Stomach (tissue), 9 donors: ENCODE measurements around the gene CCDC137. TPM values are rescaled to one million over a fixed set of nuclear protein-coding genes. Genes with fewer than 3 reads are reported as not detected.

Source experiments
- DNase-seq, 2 donors: peaks; one replicate each; pipeline versions ENCODE4 v3.0.0 to v3.0.0-alpha.2; 2013 to 2019
- H3K27ac ChIP-seq, 5 donors: fragments of 200-600 bp in 4 of 5; sonication (generic) in 4 of 5; one replicate each; pipeline ENCODE4 v1.5.1; 2013 to 2019; ENCODE audit warnings: mild to moderate bottlenecking in 1 of 5, moderate library complexity in 1 of 5
- H3K27me3 ChIP-seq, 3 donors: fragments of 200-600 bp; sonication (generic); one replicate each; pipeline ENCODE4 v1.5.1; 2017 to 2019; ENCODE audit warnings: mixed run types in 1 of 3
- H3K36me3 ChIP-seq, 4 donors: fragments of 200-600 bp; sonication (generic); 1 replicate in 3 of 4; 2 replicates in 1 of 4; pipeline ENCODE4 v1.5.1; 2016 to 2019
- H3K4me1 ChIP-seq, 4 donors: fragments of 200-600 bp; sonication (generic); one replicate each; pipeline ENCODE4 v1.5.1; 2016 to 2019
- H3K4me3 ChIP-seq, 4 donors: fragments of 200-600 bp; sonication (generic) in 3 of 4; one replicate each; pipeline ENCODE4 v1.5.1; 2016 to 2019; ENCODE audit warnings: mild to moderate bottlenecking in 1 of 4
- H3K9me3 ChIP-seq, 4 donors: fragments of 200-600 bp; sonication (generic); one replicate each; pipeline ENCODE4 v1.5.1; 2016 to 2019
- EP300 ChIP-seq: sonication (generic); formaldehyde crosslinking; IDR thresholded peaks from one replicate; pipeline ENCODE4 v1.6.1; 2017; ENCODE audit warnings: antibody characterized with exemption
- POLR2A ChIP-seq, 4 donors: fragments of 450-650 bp; IDR thresholded peaks; one replicate each; pipeline ENCODE4 v1.6.1; 2016; ENCODE audit warnings: antibody characterized with exemption in 4 of 4, control low read depth in 2 of 4, mild to moderate bottlenecking in 1 of 4, moderate library complexity in 1 of 4
- POLR2AphosphoS5 ChIP-seq, 3 donors: sonication (generic); formaldehyde crosslinking; IDR thresholded peaks; one replicate each; pipeline ENCODE4 v1.6.1; 2016; ENCODE audit warnings: antibody characterized with exemption in 3 of 3
- WGBS, 5 donors: extraction: QIAGEN DNeasy Blood & Tissue Kit in 3 of 5; methylation state at CpG; one replicate each; pipeline versions ENCODE4 v1.1.5 to v1.1.7; 2013 to 2018; 5-methylcytosine and 5-hydroxymethylcytosine counted together
- intact Hi-C: fragments of 100-400 bp; cut with DNase I; formaldehyde crosslinking; loops from one replicate; pipeline ENCODE4 v1.15.1; 2023; ENCODE audit warnings: low total_unique reads
- polyA plus RNA-seq, 3 donors: library from polyadenylated mRNA; stranded (reverse); fragments of 200-250 nt; gene quantifications; one replicate each; pipeline ENCODE4 v1.2.3, GENCODE V29; 2013
- total RNA-seq, 5 donors: library from RNA; depleted of rRNA; stranded (reverse); fragments of >200 nt; gene quantifications; one replicate each; pipeline versions ENCODE4 v1.1.0 to v1.2.3, GENCODE V29; 2014 to 2016
- TF ChIP-seq, protein P1 (sequence below), 7 experiments: fragments of 450-650 bp in 4 of 7; fragments of 200-600 bp in 3 of 7; sonication (generic) in 3 of 7; IDR thresholded peaks; one replicate each; pipeline ENCODE4 v1.5.1; 2016 to 2019; ENCODE audit warnings: antibody characterized with exemption in 7 of 7, control low read depth in 2 of 7, mild to moderate bottlenecking in 1 of 7
- donor health status: healthy with polysubstance abuse.
- donor health status: Bipolar disorder and iron deficiency.
- donor health status: healthy.

CCDC137 gene
- total and polyA plus RNA-seq, 8 donors, result 0.58 to 279 (median 19.6) TPM

DNA sequence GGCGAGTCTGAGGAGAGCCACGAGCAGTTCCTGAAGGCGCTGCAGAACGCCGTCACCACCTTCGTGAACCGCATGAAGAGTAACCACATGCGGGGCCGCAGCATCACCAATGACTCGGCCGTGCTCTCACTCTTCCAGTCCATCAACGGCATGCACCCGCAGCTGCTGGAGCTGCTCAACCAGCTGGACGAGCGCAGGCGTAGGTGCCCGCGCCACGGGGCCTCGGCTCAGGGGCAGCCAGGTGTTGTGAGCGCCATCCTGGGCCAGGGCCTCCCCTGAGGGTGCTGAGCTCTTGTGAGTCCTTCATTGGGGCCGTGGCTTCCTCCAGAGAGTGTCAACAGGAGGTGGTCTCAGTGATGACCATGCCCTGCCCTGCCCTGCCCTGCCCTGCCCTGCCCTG is 29.3 kb downstream of the CCDC137 start:
- Histone ChIP-seq H3K27me3 (no peaks in the 10 kb centered on the region), H3K4me1 (peaks cover 5 to 6% (median 6%) of the 10 kb centered on the region in 4 donors), H3K4me3 (no peak overlapping the region), H3K36me3 (peaks cover 86 to 100% (median 100%) of the 10 kb centered on the region in 4 donors), H3K27ac (no peak overlapping the region), H3K9me3 (no peaks in the 10 kb centered on the region)
- TF ChIP-seq, protein P1, sequence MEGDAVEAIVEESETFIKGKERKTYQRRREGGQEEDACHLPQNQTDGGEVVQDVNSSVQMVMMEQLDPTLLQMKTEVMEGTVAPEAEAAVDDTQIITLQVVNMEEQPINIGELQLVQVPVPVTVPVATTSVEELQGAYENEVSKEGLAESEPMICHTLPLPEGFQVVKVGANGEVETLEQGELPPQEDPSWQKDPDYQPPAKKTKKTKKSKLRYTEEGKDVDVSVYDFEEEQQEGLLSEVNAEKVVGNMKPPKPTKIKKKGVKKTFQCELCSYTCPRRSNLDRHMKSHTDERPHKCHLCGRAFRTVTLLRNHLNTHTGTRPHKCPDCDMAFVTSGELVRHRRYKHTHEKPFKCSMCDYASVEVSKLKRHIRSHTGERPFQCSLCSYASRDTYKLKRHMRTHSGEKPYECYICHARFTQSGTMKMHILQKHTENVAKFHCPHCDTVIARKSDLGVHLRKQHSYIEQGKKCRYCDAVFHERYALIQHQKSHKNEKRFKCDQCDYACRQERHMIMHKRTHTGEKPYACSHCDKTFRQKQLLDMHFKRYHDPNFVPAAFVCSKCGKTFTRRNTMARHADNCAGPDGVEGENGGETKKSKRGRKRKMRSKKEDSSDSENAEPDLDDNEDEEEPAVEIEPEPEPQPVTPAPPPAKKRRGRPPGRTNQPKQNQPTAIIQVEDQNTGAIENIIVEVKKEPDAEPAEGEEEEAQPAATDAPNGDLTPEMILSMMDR (IDR thresholded peaks at IDR 0.05), result no peak
- TF ChIP-seq POLR2AphosphoS5 (IDR thresholded peaks at IDR 0.05), result no peak
- no peak for TF ChIP-seq EP300
- no peak for TF ChIP-seq POLR2A (IDR thresholded peaks at IDR 0.05)
- intact Hi-C loops, result no loop called here
- 86 to 92% (median 88%) methylated on average over 17 to 22 of the region's 22 CpGs for WGBS, 5 donors
- DNase-seq, result no peak

DNA sequence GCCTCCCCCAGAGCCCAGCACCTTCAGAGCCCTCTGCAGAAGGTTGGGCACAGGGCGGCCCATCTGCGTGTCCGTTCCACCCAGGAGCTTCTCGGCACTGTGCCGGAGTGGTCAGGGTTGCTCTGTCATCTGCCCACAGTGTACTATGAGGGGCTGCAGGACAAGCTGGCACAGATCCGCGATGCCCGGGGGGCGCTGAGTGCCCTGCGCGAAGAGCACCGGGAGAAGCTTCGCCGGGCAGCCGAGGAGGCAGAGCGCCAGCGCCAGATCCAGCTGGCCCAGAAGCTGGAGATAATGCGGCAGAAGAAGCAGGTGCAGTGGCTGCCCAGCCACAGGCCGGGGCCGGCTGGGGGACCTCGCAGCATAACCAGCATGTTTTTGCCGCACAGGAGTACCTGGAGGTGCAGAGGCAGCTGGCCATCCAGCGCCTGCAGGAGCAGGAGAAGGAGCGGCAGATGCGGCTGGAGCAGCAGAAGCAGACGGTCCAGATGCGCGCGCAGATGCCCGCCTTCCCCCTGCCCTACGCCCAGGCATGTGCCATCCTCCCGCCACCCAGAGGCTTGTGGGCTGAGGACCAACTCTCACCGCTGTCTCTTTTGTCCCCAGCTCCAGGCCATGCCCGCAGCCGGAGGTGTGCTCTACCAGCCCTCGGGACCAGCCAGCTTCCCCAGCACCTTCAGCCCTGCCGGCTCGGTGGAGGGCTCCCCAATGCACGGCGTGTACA is 29.8 kb downstream of the CCDC137 start:
- no peaks in the 10 kb centered on the region for H3K27me3 ChIP-seq
- H3K4me3 ChIP-seq, result no peak overlapping the region
- peaks cover 86 to 100% (median 100%) of the 10 kb centered on the region in 4 donors for H3K36me3 ChIP-seq
- no peak for TF ChIP-seq EP300
- TF ChIP-seq POLR2AphosphoS5 (IDR thresholded peaks at IDR 0.05), result no peak
- no peak for TF ChIP-seq POLR2A (IDR thresholded peaks at IDR 0.05)
- TF ChIP-seq, protein P1 (IDR thresholded peaks at IDR 0.05), result no peak
- H3K27ac ChIP-seq, result no peak overlapping the region
- H3K9me3 ChIP-seq, result no peaks in the 10 kb centered on the region
- no peak for DNase-seq
- 90 to 95% (median 94%) methylated on average over 33 to 40 of the region's 40 CpGs for WGBS, 5 donors
- H3K4me1 ChIP-seq, result peaks cover 11 to 12% (median 11%) of the 10 kb centered on the region in 4 donors
- intact Hi-C loops, result no loop called here

DNA sequence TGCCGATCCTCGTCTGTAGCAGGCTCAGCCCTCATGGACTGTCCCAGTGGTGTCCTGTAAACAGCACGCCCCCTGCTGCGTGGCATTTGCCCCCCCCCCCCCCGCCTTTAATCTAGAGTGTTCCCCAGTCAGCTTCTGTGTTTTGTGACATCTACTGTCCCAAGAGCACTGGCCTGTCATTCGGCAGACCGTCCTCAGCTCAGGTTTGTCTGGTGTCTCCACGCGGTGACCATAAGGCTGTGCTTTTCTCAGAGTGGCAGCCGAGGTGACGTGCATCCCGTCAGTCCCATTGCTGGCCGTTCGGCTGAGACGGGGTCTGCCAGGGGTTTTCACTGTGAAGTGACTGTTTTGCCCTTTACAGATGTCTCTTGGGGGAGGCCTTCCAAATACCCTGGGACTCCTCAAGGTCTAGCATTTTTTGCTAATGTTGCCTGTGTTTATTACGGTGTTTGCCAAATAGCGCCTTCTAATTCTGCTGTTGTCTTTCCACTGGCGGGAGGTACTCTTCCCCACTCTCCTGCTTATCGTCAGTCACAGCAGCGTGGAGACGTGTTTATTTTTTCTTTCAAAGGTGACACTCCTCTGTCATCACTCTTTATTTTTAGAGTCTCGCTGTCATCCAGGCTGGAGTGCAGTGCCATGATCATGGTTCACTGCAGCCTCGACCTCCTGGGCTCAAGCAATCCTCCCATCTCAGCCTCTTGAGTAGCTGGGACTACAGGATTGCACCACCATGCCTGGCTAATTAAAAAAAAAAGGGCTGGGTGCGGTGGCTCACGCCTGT is 30.9 kb downstream of the CCDC137 start:
- no peak overlapping the region for H3K4me3 ChIP-seq
- TF ChIP-seq, protein P1 (IDR thresholded peaks at IDR 0.05), result no peak
- no peak for TF ChIP-seq EP300
- TF ChIP-seq POLR2AphosphoS5 (IDR thresholded peaks at IDR 0.05), result no peak
- no peak overlapping the region for H3K27ac ChIP-seq
- H3K27me3 ChIP-seq, result no peaks in the 10 kb centered on the region
- H3K9me3 ChIP-seq, result no peaks in the 10 kb centered on the region
- DNase-seq, result no peak
- intact Hi-C loops, result no loop called here
- peaks cover 78 to 96% (median 93%) of the 10 kb centered on the region in 4 donors for H3K36me3 ChIP-seq
- peaks cover 21 to 23% (median 22%) of the 10 kb centered on the region in 4 donors for H3K4me1 ChIP-seq
- 83 to 86% (median 84%) methylated on average over 23 to 25 of the region's 25 CpGs for WGBS, 5 donors

DNA sequence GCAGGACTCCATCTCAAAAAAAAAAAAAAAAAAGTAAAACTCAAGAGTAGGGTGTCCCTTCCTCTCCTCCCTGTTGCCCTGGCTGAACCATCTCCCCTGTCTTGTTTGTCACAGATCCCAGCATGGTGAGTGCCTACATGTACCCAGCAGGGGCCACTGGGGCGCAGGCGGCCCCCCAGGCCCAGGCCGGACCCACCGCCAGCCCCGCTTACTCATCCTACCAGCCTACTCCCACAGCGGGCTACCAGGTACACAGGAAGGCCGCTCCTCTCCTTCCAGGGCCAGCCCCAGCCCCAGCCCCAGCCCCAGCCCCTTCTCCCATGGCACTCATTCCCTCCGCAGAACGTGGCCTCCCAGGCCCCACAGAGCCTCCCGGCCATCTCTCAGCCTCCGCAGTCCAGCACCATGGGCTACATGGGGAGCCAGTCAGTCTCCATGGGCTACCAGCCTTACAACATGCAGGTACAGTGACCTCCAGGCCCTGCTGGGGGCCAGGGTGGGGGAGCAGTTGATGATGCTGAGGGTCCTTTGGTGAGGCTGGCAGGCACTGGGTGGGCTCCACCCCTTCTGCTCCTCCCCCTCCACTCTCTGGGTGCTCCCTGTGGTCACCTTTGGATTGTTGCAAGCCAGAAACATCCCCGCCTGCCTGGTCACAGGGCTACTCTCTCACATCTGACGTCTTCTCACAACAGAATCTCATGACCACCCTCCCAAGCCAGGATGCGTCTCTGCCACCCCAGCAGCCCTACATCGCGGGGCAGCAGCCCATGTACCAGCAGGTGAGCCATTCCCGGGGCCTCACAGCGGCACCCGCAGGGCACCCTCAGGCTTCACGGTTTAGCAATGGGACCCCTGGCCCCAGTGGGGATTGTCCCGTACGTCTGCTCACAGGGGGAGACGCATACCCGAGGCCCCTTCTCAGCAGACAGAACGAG is 34.1 kb downstream of the CCDC137 start:
- Histone ChIP-seq H3K4me1 (peaks cover 33 to 43% (median 40%) of the 10 kb centered on the region in 4 donors), H3K27me3 (no peaks in the 10 kb centered on the region), H3K9me3 (no peaks in the 10 kb centered on the region), H3K27ac (peak overlapping the region in 1 of 5 donors; percentile 34), H3K36me3 (peaks cover 49 to 70% (median 69%) of the 10 kb centered on the region in 4 donors), H3K4me3 (peak overlapping the region in 1 of 4 donors; percentile 86)
- TF ChIP-seq EP300 (no peak), POLR2AphosphoS5 (IDR thresholded peaks at IDR 0.05) (no peak), POLR2A (IDR thresholded peaks at IDR 0.05) (no peak)
- TF ChIP-seq, protein P1 (IDR thresholded peaks at IDR 0.05), result no peak
- WGBS, 5 donors, result 83 to 88% (median 84%) methylated on average over 18 to 25 of the region's 25 CpGs
- DNase-seq, result no peak
- intact Hi-C loops, result no loop called here
